ENCODE results near the gene LRRC45. TPM values are rescaled to one million over a fixed set of nuclear protein-coding genes. Genes with fewer than 3 reads are reported as not detected.

The LRRC45 gene
- total RNA-seq, 1 donor from 2014 or later, result 5.3 TPM

DNA sequence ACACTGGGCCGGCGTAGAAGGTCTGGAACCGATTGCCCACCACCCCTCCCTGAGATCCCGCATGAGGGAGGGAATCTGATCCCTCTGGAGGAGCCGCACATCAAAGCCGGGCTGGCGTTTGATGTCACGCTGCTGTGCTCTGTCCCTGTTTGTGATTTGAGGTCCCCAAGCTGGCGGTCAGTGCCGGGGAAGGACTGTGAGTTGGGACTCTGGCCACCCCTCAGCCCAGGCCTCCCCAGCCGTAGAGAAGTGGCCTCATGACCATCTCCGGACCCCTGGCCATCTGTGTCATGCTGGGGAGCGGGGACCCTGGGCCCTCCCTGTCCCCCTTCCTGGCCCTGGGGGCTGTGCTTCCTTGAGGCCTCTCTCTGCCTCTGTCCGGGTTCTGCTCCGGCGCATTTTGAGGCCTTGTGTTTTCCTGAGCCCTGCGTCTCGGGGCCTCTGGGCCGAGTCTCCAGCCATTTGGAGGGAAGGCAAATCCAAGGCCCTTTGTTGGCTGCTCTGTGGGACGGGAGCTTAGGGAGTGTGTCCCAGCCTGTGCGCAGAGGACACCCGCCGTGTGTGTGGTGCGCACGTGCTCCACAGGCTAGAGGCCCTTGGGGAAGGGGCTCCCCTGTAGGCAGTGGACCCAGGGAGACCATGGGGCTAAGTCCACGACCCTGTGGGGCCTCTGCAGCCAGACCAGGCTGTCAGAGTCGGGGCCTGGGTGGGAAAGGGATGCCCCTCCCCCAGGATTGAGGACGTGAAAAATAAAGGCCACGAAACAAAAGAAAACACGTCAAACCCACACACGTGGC is 30.6 kb upstream of the LRRC45 start:
- intact Hi-C loops (cut with DNase I), result loop anchor here (2.0 kb wide), 1 partner anchor 20 kb away; no protein-coding TSS in a partner anchor
- no peak for ATAC-seq
- no peak for DNase-seq (ENCODE audit: missing footprints)

GRCh38 chr17:81993729-81994592 is 29.1 kb upstream of the LRRC45 start:
- intact Hi-C loops (cut with DNase I), result loop anchor here (2.0 kb wide), 1 partner anchor 19 kb away; no protein-coding TSS in a partner anchor
- no peak for DNase-seq (ENCODE audit: missing footprints)
- no peak for ATAC-seq

DNA sequence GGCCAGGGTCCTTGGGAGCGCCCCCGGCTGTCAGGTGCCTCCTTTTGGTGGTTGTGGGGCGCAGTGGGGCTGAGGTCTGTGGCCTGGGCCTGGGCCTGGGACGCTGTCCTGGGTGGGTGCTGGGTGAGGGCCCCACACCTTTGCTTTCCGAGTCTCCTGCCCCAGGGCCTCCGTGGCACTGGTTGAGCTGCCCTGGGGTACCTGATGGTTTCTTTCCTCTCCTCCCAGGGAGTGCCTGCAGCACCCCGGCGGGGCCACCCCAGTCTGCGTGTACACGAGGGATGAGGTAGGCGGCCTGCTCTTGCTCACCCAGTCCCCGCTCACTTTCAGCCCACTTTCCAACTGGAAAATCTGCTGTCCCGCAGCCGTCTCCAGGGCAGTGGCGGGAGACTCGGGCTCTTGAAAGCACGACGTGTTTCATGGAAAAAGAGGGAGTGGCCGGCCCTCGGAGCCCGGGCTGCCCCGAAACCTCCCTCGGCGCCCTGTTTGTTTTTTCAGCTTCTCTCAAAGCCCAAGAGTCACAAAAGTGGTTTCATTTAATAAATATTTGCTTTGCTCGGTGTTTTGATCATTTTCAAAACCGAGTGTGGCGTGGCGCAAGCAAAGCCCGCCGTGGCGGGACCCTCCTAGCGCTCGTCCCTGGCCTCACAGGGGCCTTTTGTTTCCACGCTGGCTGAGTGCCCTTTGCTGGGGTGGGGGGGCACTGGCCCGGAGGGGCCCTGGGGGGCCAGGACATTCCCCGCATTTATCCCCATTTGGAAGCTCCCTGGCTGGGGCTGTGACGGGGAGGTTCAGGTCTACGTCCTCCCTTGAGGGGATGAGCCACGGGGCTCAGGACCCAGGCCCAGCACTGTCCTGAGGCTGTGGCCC is 28.3 kb upstream of the LRRC45 start:
- intact Hi-C loops (cut with DNase I), result no loop called here
- no peak for DNase-seq (ENCODE audit: missing footprints)
- ATAC-seq, result no peak

DNA sequence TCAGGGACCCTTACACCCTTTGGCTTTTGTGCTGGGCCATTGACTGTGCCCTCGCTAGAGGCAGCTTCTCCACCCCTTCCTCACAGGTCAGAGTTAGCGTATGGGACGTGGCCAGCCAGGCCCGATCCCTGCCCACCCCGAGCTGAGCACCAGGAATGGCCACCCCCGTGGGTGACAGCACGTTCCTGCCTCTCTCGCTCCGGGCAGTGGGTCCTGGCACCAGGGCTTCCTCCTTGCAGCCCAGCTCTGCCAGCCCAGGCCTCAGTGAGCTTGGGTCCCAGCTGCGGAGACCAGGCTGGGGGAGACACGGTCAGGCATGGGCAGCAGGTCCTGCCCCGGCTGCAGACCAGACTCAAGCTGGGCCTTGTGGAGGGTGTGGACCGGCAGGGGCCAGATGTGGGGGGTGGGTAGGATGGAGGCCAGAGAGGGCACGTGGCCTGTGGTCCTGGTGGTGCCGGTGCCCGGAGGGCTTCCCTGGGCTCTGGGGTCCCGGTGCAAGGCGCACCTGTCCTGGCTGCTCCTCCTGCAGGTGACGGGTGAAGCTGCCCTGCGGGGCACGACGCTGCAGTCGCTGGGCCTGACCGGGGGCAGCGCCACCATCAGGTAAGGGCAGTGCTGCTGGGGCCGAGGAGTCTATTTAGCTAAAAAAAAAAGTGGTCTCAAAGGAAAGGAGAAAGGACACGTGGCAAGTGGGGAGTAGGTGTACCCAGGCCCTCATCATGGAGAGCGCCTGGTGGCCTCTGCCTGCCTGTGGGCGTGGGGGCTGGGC is 27.5 kb upstream of the LRRC45 start:
- intact Hi-C loops (cut with DNase I), result no loop called here
- no peak for DNase-seq (ENCODE audit: missing footprints)
- ATAC-seq, result no peak

DNA sequence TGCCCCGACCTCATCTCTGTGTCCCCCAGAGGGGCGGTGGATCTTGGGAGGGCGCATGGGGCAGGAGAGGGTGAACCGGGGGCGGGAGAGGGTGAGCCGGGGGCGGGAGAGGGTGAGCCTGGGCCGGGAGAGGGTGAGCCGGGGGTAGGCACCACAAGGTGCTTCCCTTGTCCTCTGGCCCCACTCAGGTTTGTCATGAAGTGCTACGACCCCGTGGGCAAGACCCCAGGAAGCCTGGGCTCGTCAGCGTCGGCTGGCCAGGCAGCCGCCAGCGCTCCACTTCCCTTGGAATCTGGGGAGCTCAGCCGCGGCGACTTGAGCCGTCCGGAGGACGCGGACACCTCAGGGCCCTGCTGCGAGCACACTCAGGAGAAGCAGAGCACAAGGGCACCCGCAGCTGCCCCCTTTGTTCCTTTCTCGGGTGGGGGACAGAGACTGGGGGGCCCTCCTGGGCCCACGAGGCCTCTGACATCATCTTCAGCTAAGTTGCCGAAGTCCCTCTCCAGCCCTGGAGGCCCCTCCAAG is 26.8 kb upstream of the LRRC45 start:
- no peak for DNase-seq (ENCODE audit: missing footprints)
- intact Hi-C loops (cut with DNase I), result no loop called here

DNA sequence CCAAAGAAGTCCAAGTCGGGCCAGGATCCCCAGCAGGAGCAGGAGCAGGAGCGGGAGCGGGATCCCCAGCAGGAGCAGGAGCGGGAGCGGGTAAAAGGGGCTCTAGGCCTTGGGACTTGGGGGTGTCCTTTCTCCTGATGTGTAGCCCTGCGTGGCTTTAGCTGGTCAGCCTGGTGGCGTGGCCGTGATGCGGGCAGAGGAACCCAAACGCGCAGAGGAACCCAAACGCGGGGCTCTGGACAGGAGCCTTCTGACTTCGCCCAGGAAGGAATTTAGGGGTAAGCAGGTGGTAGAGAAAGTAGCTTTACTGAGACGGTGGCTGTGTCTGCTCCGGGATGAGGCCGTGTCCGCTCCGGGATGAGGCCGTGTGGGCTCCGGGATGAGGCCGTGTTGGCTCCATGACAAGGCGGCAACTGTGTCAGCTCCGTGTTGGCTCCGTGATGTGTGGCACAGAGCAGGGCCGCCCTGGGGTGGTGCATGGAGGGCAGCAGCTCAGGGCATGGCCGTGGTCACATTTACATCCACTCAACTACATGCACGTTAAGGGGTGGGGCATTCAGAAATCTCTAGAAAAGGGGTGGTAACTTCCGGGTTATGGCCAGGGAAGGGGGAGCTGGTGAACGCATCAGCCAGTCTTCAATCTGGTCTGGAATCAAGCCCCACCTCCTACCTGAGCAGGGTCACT is 26.2 kb upstream of the LRRC45 start:
- DNase-seq (ENCODE audit: missing footprints) (no peak), ATAC-seq (no peak)
- intact Hi-C loops (cut with DNase I), result no loop called here

More for the DNA sequence above, 26.8 kb upstream of the LRRC45 start:
- ATAC-seq, result no peak

DNA sequence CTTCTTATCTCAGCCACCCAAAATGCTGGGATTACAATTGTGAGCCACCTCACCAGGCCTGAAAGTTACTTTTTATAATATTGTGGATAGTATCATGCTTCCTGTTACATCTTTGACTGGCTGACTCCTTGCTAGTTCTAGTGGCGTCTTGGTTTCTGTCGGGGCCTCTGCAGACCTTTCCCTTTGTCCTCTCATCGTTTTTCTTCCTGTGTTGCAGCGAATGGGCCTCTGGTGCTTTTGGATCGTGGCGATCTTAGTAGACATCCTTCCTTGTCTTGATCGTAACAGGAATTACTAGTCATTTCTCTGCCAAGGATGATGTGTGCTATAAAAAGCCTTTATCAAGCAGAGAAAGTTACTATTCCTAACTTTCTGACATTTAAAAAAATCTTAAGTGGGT is 24.9 kb upstream of the LRRC45 start:
- ATAC-seq (no peak), DNase-seq (ENCODE audit: missing footprints) (no peak)
- intact Hi-C loops (cut with DNase I), result no loop called here

DNA sequence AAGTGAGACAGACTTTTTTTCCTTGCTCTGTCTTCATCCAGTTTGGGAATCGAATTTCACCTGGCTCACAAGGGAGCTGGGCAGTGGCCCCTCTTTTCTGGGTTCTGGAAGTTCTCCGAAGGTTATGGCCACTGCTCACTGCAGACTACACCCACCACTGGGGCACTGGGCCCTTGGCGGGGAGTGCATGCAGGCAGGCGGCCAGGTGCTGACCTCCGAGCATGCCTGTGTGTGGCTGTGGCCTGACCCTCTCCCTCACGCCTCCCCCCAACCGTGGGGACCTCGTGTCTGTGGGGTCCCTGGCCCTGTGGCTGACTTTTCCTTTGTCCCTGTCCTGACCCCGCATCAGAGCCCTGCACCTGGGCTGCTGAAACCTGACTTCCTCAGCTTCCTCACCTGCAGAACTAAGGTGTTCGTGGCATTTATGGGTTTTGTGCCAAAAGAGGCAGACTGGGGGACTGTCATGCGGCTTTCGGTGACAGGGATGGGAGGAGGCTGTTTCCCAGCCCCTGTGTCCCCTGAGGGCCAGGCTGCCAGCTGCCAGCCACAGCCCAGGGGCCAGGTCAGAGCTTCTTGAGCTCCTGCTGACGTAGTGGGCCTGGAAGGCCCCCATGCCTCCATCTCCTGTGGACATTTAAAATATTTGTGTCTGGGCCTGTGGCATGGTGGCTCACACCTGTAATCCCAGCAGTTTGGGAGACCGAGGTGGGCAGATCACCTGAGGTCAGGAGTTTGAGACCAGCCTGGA is 24.2 kb upstream of the LRRC45 start:
- ATAC-seq (no peak), DNase-seq (ENCODE audit: missing footprints) (no peak)
- intact Hi-C loops (cut with DNase I), result no loop called here

DNA sequence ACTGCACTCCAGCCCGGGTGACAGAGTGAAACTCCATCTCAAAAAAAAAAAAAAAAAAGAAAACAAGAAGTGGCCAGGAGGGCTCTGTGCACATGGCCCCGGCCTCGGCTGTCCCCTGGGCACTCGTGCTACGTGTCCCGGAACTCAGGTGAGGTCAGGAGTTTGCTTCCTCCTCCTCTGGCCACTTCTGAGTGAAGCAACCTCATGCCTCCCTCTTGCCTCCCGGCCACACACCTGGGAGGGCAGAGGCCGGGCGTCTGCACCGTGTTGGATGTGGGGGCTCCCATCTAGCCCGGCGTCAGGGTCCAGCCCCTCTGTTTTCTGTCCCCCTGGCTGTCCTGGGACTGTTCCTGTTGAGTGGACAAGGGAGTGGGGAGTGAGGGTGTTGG is 23.5 kb upstream of the LRRC45 start:
- no peak for ATAC-seq
- intact Hi-C loops (cut with DNase I), result no loop called here

DNA sequence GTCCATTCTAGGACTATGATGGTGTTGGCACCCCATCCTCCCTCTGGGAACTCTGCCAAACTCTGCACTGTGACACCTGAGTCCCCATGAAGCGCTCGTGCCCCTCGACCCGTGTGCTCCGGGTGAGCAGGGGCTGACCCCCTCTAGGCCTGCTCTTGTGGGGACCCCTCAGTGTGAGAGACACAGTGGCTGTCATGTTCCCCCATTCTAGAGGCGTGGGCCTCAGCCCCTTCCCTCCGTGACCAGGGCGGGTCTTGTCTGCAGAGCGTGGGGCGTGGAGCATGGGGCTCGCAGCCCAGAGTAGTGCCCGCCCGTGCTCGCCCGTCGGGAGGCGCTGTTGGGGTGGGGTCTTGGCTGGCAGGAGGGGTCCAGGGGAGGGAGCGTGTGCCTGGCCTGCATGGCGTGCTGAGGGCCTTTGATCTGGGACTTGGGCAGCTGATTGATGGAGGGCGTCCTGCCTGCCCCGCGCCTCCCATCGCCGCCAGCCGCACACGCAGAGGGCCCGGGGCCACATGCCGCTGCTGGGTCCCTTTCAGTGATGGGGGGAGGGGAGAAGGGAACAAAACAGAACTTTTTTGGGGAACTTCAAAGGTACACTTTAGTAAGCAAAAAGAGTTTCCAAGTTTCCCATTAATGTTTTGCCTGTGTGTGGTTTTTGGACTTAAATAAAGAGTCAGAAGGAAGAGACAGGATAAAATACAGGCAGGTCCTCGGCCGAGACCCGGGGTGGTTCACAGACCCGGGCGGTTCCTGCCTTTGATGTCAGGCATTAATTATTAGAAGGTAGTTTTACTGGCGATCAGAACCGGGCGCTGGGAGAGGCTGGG is 22.9 kb upstream of the LRRC45 start:
- intact Hi-C loops (cut with DNase I), result no loop called here
- DNase-seq (ENCODE audit: missing footprints), result no peak

More for the DNA sequence above, 23.5 kb upstream of the LRRC45 start:
- no peak for DNase-seq (ENCODE audit: missing footprints)

DNA sequence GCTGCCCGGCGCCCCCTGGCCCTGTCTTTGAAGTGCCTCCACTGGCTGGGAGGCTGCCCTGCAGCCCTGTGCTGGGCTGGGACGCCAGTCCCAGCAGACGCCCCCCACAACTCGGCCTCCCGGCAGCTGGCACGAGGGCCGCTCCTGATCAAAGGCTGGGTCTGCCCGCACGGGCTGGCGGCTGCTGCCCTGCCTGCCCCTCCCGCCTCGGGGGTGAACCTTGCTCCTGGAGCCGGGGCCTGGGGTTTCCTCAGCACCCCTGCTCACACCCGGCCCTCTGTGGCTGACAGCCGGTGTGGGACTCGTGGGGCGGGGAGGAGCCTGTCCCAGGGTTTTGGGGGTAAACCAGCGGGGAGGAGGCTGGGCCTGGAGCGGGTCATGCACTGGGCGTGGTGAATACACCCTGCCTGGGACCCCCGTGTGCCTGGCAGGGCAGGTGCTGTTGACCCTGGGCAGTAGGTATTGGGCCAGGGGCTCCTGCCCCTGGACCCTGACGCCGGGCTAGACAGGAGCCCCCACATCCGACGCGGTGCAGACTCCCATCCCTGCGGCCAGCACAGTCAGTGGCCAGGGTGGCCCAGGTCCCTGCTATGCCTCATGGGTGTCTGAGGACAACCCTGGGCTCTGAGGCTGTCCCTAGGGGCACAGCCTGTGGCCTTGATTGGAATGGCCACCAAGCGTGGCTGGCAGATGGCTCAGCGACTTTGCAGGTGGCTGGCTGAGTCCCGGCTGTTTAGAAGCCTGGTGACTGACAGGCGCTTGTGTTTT is 22.1 kb upstream of the LRRC45 start:
- intact Hi-C loops (cut with DNase I), result no loop called here

More for the DNA sequence above, 22.9 kb upstream of the LRRC45 start:
- ATAC-seq, result no peak

GRCh38 chr17:82001571-82002056 is 21.5 kb upstream of the LRRC45 start:
- intact Hi-C loops (cut with DNase I), result no loop called here
- DNase-seq (ENCODE audit: missing footprints) (no peak), ATAC-seq (no peak)

More for the DNA sequence above, 22.1 kb upstream of the LRRC45 start:
- no peak for ATAC-seq
- no peak for DNase-seq (ENCODE audit: missing footprints)

- ATAC-seq, result peak; percentile 33
- no peak for DNase-seq (ENCODE audit: missing footprints)
- intact Hi-C loops (cut with DNase I), result no loop called here
These were observed 19.4 kb upstream of the LRRC45 start for GRCh38 chr17:82003411-82004381.
